K562 (cell line): ENCODE results near the gene CCNT2. TPM values are rescaled to one million over a fixed set of nuclear protein-coding genes. Genes with fewer than 3 reads are reported as not detected.
"Not testable (repeated sequence)": the region's sequence is repeated elsewhere in the genome, so short reads cannot be mapped to it uniquely, and the experiment has no call there.

Experiments used
- ATAC-seq: fragments of 200-7000 bp; cut with Tn5 transposase; 3 replicates; pipeline ENCODE4 v1.9.1; 2020; ENCODE audit warnings: moderate library complexity
- BruUV-seq: library from RNA; stranded (reverse); fragments of 400-500 nt; replicated peaks from 2 replicates; lab custom pipeline; 2021; lab: Mats Ljungman, UMichigan
- CTCF ChIA-PET: fragments of 300-600 bp; formaldehyde crosslinking; extraction: SDS; loops from one replicate; lab custom pipeline; 2021; ENCODE audit warnings: low intra/inter-chr PET ratio; lab: Yijun Ruan, JAX
- POLR2A ChIA-PET: fragments of 300-600, 350-650 bp; sonication (Branson Sonifier 250); formaldehyde crosslinking; extraction: SDS; loops from one replicate; lab custom pipeline; 2021; ENCODE audit warnings: antibody characterized with exemption, inconsistent platforms; lab: Yijun Ruan, JAX
- DNase-seq, 4 experiments: peaks; one replicate each; pipeline versions ENCODE4 v3.0.0 to v3.0.0-alpha.2; 2011 to 2018; ENCODE audit warnings: low spot score in 3 of 4, mixed read lengths in 3 of 4; ENCODE audit errors: extremely low read depth in 1 of 4
- FAIRE-seq: peaks from 2 replicates; lab custom pipeline; 2011; peaks lifted over from hg19 to GRCh38; lab: Jason Lieb, UNC
- H2AFZ ChIP-seq: 2 replicates; pipeline ENCODE4 v1.6.0; 2011; ENCODE audit warnings: low read depth, low read length, control low read depth, inconsistent platforms
- H3K27ac ChIP-seq: fragments of 200-600 bp; 3 replicates; pipeline ENCODE4 v1.8.0; 2011; ENCODE audit warnings: low read depth, mild to moderate bottlenecking, control low read depth, inconsistent platforms, low read length, moderate library complexity, mixed read lengths; ENCODE audit errors: extremely low read depth
- H3K27me3 ChIP-seq, 2 experiments: fragments of 300-600 bp in 1 of 2; 2 replicates in 1 of 2; 3 replicates in 1 of 2; pipeline versions ENCODE4 v1.6.0 to v1.8.0; 2011; ENCODE audit warnings: inconsistent platforms in 2 of 2, low read length in 2 of 2, mild to moderate bottlenecking in 1 of 2, mixed read lengths in 1 of 2, moderate library complexity in 1 of 2; ENCODE audit not compliant: control insufficient read depth in 2 of 2, insufficient read depth in 2 of 2
- H3K36me3 ChIP-seq: fragments of 300-600 bp; 3 replicates; pipeline ENCODE4 v1.8.0; 2011; ENCODE audit warnings: mild to moderate bottlenecking, low read length, inconsistent platforms; ENCODE audit not compliant: control insufficient read depth, insufficient read depth
- H3K4me1 ChIP-seq, 2 experiments: fragments of 200-600 bp in 1 of 2; replicated peaks in 1 of 2; 2 replicates in 1 of 2; 3 replicates in 1 of 2; pipeline versions ENCODE4 v1.5.1 to v1.8.0; 2011; ENCODE audit warnings: inconsistent platforms in 2 of 2, low read length in 2 of 2, mild to moderate bottlenecking in 1 of 2, mixed read lengths in 1 of 2, moderate library complexity in 1 of 2; ENCODE audit not compliant: control insufficient read depth in 2 of 2, insufficient read depth in 2 of 2
- H3K4me2 ChIP-seq: 2 replicates; pipeline ENCODE4 v1.6.1; 2011; ENCODE audit warnings: low read length, control low read depth, inconsistent platforms, mixed read lengths; ENCODE audit not compliant: insufficient read depth
- H3K4me3 ChIP-seq: fragments of 200-600 bp; sonication (generic), shearing (Covaris generic); 2 replicates; pipeline ENCODE4 v1.5.1; 2016; ENCODE audit warnings: control low read depth, inconsistent platforms
- H3K79me2 ChIP-seq: fragments of 200-600 bp; 3 replicates; pipeline ENCODE4 v1.8.0; 2011; ENCODE audit warnings: low read length, inconsistent platforms; ENCODE audit not compliant: control insufficient read depth, insufficient read depth
- H3K9ac ChIP-seq, 2 experiments: 2 replicates each; pipeline versions ENCODE4 v1.6.0 to v1.6.1; 2011; ENCODE audit warnings: low read depth in 2 of 2, low read length in 2 of 2, control low read depth in 1 of 2, inconsistent platforms in 1 of 2, mild to moderate bottlenecking in 1 of 2, mixed read lengths in 1 of 2; ENCODE audit not compliant: insufficient read depth in 1 of 2
- H3K9me1 ChIP-seq: one replicate; pipeline ENCODE4 v1.6.0; 2011; ENCODE audit warnings: inconsistent platforms, mild to moderate bottlenecking, low read length, moderate library complexity; ENCODE audit not compliant: control insufficient read depth, insufficient read depth
- H3K9me3 ChIP-seq: replicated peaks from 2 replicates; pipeline ENCODE4 v1.5.1; 2011; ENCODE audit warnings: low read depth, low read length, inconsistent platforms; ENCODE audit not compliant: control insufficient read depth, insufficient read depth
- H4K20me1 ChIP-seq: replicated peaks from 2 replicates; pipeline ENCODE4 v1.6.1; 2011; ENCODE audit warnings: low read length, inconsistent platforms, mixed read lengths; ENCODE audit not compliant: control insufficient read depth, insufficient read depth
- HDAC8 ChIP-seq: fragments of 450-650 bp; IDR thresholded peaks from 2 replicates; pipeline ENCODE4 v1.6.1; 2016; ENCODE audit warnings: mild to moderate bottlenecking, missing genetic modification characterization, moderate library complexity, missing compliant biosample characterization
- RBM25 ChIP-seq: fragments of 200-400 bp; formaldehyde crosslinking; IDR thresholded peaks from 2 replicates; pipeline ENCODE4 v1.6.1; 2018; ENCODE audit warnings: low read length, low read depth, moderate library complexity; ENCODE audit not compliant: severe bottlenecking
- ZNF134 ChIP-seq: fragments of 250-450 bp; sonication (Bioruptor Pico); conservative IDR thresholded peaks from 2 replicates; pipeline ENCODE4 v1.4.0; 2020
- ZNF146 ChIP-seq: IDR thresholded peaks from one replicate; pipeline ENCODE4 v1.6.1; 2018; ENCODE audit warnings: missing compliant biosample characterization; ENCODE audit not compliant: unreplicated experiment
- ZNF224 ChIP-seq: sonication (generic); formaldehyde crosslinking; IDR thresholded peaks from 2 replicates; pipeline ENCODE4 v1.8.0; 2022; ENCODE audit warnings: mild to moderate bottlenecking, missing genetic modification reagents
- ZNF280B ChIP-seq: fragments of 250-450 bp; sonication (Bioruptor Pico); IDR thresholded peaks from 2 replicates; pipeline ENCODE4 v1.5.1; 2021; ENCODE audit warnings: mild to moderate bottlenecking
- ZNF589 ChIP-seq: fragments of 200-800 bp; sonication (Bioruptor generic); IDR thresholded peaks from 2 replicates; pipeline ENCODE4 v1.6.1; 2016; ENCODE audit warnings: low read depth, missing genetic modification characterization, missing compliant biosample characterization
- whole genome bisulfite sequencing: fragments of 100-300 bp; shearing (Covaris generic); methylation state at CpG from one replicate; pipeline ENCODE4 v1.1.6; 2016; ENCODE audit warnings: low coverage, mixed read lengths; ENCODE audit not compliant: insufficient coverage; ENCODE audit errors: missing lambda C conversion rate; 5-methylcytosine and 5-hydroxymethylcytosine counted together
- in situ Hi-C: fragments of 300-500 bp; cut with MboI; formaldehyde crosslinking; loops from 4 replicates; pipeline ENCODE4 v1.15.0; 2018; ENCODE audit warnings: inconsistent platforms, mixed read lengths
- intact Hi-C: fragments of 100-400 bp; cut with micrococcal nuclease; formaldehyde crosslinking; loops from 2 replicates; pipeline ENCODE4 v1.14.2; 2022
- polyA plus RNA-seq, 8 experiments: library from polyadenylated mRNA; depleted of rRNA in 4 of 8; stranded (reverse) in 5 of 8; unstranded in 3 of 8; fragments of >200 nt; fragmentation: Nextera tagmentation in 2 of 8; fragmentation: Illumina TruSeq in 1 of 8; extraction: Ambion mirVana in 2 of 8; extraction: Trizol in 1 of 8; gene quantifications; 2 replicates each; pipeline versions ENCODE4 v1.2.1 to v1.2.3, GENCODE V29; 2011 to 2014; ENCODE audit warnings: inconsistent platforms in 1 of 8, missing spikeins in 1 of 8
- total RNA-seq, 7 experiments: library from RNA; depleted of rRNA in 6 of 7; stranded (reverse); fragments of >200 nt in 6 of 7; fragmentation: Illumina TruSeq in 2 of 7; extraction: Trizol in 2 of 7; gene quantifications; 2 replicates each; pipeline versions ENCODE4 v1.2.1 to v1.2.3, GENCODE V29; 2011 to 2021; ENCODE audit warnings: low replicate concordance in 1 of 7

Gene CCNT2
- total and polyA plus RNA-seq, 9 of the 15 experiments (the other 6 are each of a cell fraction or from before 2014, with no cell fraction given) = 12.6 to 30.0 (median 22.7) TPM

DNA sequence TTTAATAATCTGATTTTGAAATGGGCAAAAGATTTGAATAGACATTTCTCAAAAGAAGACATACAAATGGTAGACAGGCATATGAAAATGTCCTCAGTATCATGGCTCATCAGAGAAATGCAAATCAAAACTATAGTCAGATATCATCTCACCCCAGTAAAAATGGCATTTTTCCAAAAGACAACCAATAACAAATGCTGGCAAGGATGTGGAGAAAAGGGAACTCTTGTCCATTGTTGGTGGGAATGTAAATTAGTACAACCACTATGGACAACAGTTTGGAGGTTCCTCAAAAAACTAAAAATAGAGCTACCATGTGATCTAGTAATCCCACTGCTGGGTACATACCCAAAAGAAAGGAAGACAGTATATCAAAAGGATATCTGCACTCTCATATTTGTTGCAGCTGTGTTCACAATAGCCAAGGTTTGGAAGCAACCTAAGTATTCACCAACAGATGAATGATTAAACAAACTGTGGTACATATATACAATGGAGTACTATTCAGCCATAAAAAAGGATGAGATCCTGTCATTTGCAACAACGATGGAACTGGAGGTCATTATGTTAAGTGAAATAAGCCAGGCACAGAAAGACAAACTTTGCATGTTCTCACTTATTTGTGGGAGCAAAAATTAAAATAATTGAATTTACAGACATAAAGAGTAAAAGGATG, 11.0 kb upstream of the CCNT2 start:
- intact Hi-C loops, DNase-seq, H3K79me2 ChIP-seq, H3K27me3 ChIP-seq, H3K4me3 ChIP-seq, H3K9me1 ChIP-seq, in situ Hi-C loops, H3K9me3 ChIP-seq, H3K4me1 ChIP-seq, H3K36me3 ChIP-seq, H2AFZ ChIP-seq, H3K9ac ChIP-seq, H3K4me2 ChIP-seq, H3K27ac ChIP-seq, ATAC-seq, BruUV-seq, FAIRE-seq, H4K20me1 ChIP-seq, CTCF ChIA-PET: not testable (repeated sequence)
- TF ChIP-seq ZNF146 (CRISPR knock-in tag) (peak; percentile 74), RBM25 (peak; percentile 71)
- WGBS = 0% methylated on average over 1 of the region's 1 CpG
- POLR2A ChIA-PET = interaction anchor here (1.3 kb wide), 1 partner anchor 11 kb away, joined by 5 read pairs; the partner anchor contains the start of gene CCNT2

- intact Hi-C loops = no loop called here
- no peaks in the 10 kb centered on the region for H3K27me3 ChIP-seq
- POLR2A ChIA-PET = no interaction called here
- no peak for ATAC-seq
- no peak overlapping the region for H3K9ac ChIP-seq
- FAIRE-seq = no peak
- H3K4me2 ChIP-seq = no peak overlapping the region
- H3K4me1 ChIP-seq = no peaks in the 10 kb centered on the region
- H3K79me2 ChIP-seq = no peaks in the 10 kb centered on the region
- no peaks in the 10 kb centered on the region for H3K9me1 ChIP-seq
- CTCF ChIA-PET = no interaction called here
- 0% methylated on average over 2 of the region's 2 CpGs for WGBS
- no peak overlapping the region for H3K27ac ChIP-seq
- BruUV-seq = no TSS peak
- no peaks in the 10 kb centered on the region for H4K20me1 ChIP-seq
- H3K36me3 ChIP-seq = no peaks in the 10 kb centered on the region
- H3K9me3 ChIP-seq = no peaks in the 10 kb centered on the region
- in situ Hi-C loops = no loop called here
- no peak for DNase-seq
- H2AFZ ChIP-seq = no peak overlapping the region
- no peak overlapping the region for H3K4me3 ChIP-seq
- TF ChIP-seq ZNF589 = no peak
- TF ChIP-seq ZNF224 (CRISPR knock-in tag) = no peak
- no peak for TF ChIP-seq ZNF134 (CRISPR knock-in tag)
- TF ChIP-seq ZNF280B (CRISPR knock-in tag) = no peak
- no peak for TF ChIP-seq HDAC8 (tag)
These were observed 7.7 kb upstream of the CCNT2 start for GRCh38 chr2:134910763-134911399.
